Uterus (tissue), 2 donors: ENCODE measurements around the gene KLK10.

Source experiments
- POLR2A ChIP-seq, 2 donors: fragments of 450-650 bp; IDR thresholded peaks; one replicate each; pipeline ENCODE4 v1.6.1; 2016; ENCODE audit warnings: antibody characterized with exemption in 2 of 2, mild to moderate bottlenecking in 1 of 2, moderate library complexity in 1 of 2
- TF ChIP-seq, protein P1 (sequence below), 4 experiments: fragments of 200-600 bp in 2 of 4; fragments of 450-650 bp in 2 of 4; sonication (generic) in 2 of 4; IDR thresholded peaks; one replicate each; pipeline ENCODE4 v1.5.1; 2016 to 2019; ENCODE audit warnings: antibody characterized with exemption in 4 of 4, mild to moderate bottlenecking in 2 of 4, moderate library complexity in 1 of 4

DNA sequence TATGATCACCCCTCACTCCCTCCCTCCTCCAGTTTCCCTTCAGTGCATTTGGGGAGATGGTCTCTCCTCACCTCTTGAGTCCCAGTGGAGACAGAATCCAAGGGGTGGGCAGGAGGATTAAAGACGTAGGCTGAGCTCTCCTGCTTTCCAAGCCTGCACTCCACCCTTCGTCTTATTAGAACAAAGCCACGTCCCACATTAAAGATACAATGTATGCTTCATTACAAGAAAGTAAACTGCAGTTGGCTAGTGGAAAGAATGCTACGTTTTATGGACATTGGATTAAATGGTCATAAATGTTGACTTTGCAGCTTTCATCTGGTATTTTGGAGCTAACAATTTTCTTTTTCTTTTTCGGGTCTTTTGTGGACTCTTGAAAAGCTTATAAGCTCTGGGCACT, 8.4 kb upstream of the KLK10 start:
- TF ChIP-seq, protein P1, sequence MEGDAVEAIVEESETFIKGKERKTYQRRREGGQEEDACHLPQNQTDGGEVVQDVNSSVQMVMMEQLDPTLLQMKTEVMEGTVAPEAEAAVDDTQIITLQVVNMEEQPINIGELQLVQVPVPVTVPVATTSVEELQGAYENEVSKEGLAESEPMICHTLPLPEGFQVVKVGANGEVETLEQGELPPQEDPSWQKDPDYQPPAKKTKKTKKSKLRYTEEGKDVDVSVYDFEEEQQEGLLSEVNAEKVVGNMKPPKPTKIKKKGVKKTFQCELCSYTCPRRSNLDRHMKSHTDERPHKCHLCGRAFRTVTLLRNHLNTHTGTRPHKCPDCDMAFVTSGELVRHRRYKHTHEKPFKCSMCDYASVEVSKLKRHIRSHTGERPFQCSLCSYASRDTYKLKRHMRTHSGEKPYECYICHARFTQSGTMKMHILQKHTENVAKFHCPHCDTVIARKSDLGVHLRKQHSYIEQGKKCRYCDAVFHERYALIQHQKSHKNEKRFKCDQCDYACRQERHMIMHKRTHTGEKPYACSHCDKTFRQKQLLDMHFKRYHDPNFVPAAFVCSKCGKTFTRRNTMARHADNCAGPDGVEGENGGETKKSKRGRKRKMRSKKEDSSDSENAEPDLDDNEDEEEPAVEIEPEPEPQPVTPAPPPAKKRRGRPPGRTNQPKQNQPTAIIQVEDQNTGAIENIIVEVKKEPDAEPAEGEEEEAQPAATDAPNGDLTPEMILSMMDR (IDR thresholded peaks at IDR 0.05), result no peak
- TF ChIP-seq POLR2A (IDR thresholded peaks at IDR 0.05), result no peak
